NCI-H1436 treated with DMSO at 0.1 percent for 48 hours (cell line): ENCODE results near the gene UBXN1.
"Not testable (repeated sequence)": the region's sequence is repeated elsewhere in the genome, so short reads cannot be mapped to it uniquely, and the experiment has no call there.

ENCODE experiments used
- DNase-seq: peaks from one replicate; lab custom pipeline; 2025; lab: John Stamatoyannopoulos, UW

The UBXN1 gene

DNA sequence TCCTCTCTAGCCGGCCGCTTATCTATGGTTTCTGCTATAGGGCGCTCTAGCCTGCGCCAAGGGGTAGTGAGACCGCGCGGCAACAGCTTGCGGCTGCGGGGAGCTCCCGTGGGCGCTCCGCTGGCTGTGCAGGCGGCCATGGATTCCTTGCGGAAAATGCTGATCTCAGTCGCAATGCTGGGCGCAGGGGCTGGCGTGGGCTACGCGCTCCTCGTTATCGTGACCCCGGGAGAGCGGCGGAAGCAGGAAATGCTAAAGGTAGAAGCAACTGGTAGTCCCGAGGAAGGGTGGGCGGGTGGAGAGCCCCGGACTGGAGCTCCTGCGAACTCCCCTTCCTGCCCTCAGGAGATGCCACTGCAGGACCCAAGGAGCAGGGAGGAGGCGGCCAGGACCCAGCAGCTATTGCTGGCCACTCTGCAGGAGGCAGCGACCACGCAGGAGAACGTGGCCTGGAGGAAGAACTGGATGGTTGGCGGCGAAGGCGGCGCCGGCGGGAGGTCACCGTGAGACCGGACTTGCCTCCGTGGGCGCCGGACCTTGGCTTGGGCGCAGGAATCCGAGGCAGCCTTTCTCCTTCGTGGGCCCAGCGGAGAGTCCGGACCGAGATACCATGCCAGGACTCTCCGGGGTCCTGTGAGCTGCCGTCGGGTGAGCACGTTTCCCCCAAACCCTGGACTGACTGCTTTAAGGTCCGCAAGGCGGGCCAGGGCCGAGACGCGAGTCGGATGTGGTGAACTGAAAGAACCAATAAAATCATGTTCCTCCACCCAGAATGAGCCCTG, 7.1 kb downstream of the UBXN1 start, which contains the start of the genes LBHD1 and UQCC3:
TSS of gene LBHD1 (minus strand) at position 660 of the 782 bp plus-strand sequence. CDS start 2,236 bp downstream, outside the sequence.
TSS of gene UQCC3 (plus strand) at position 66 of the 782 bp plus-strand sequence. CDS start at position 139, 73 bp downstream.
- DNase-seq = no peak

DNA sequence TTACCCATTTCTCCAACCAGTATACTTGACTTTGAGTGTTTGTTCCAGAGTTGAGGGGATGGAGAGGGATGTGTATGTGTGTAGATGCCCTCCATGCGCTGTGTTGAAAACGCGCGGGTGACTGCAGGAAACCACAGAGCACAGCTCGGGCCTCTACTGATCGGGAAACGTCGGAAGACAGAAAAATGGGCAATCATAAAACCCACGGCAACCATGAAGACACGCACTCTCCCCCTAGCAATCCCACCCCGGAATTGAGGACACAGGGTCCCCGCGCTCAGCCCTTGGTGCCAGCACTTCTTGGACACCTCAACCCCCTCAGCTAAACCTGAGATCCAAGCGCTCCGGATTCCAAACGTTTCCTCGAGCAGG, 7.7 kb downstream of the UBXN1 start:
- DNase-seq = no peak

DNA sequence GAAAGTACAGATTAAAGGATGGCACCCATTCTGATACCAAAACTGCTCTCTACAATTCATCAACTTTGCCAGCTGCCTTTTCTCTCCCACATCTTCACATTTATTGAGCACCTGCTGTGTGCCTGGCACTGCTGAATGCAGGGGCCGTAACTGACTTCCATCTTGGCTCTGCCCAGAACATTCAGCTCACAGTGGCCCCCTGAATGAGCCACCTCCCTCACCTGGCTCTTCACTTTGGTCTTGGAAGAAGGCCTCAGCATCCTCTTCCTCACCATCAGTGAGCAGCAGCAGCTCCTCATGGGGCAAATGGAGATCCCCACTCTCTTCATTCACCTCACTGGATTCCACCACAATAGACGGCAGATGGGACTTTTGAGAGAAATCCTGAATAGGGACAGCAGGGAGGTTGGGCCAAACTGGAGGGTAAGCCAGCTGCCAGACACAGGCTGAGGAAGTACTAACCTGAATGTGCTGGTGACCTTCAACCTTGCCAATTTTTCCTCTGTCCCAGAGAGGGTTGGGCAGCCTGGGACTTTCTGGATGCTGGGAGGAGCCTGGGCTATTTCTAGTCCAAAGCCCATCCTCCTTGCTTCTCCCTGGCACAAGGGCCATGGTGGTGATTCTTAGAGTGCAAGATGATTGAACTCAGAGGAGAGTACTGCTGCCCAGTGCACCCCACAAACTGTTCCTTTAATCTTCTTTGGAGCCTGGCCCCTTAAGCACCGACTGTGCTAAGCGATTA, 9.3 kb downstream of the UBXN1 start:
- no peak for DNase-seq

DNA sequence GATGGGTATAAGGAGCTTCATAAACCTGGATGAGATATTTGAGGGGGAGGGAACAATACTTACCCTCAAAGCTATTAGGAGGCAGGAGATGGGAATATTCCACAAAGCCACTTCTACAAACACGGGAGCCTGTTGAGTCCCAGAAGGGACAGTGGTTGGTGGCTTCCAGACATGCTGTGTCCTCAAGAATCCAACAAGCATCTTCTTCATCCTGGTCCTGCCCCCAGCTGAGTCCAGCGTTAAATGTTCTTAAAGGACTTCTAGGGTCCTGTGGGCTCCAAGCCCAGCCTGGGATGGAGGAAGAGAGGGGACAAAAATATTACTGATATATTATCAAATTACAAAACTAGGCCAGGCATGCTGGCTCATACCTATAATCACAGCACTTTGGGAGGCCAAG, 11.4 kb downstream of the UBXN1 start:
- no peak for DNase-seq

DNA sequence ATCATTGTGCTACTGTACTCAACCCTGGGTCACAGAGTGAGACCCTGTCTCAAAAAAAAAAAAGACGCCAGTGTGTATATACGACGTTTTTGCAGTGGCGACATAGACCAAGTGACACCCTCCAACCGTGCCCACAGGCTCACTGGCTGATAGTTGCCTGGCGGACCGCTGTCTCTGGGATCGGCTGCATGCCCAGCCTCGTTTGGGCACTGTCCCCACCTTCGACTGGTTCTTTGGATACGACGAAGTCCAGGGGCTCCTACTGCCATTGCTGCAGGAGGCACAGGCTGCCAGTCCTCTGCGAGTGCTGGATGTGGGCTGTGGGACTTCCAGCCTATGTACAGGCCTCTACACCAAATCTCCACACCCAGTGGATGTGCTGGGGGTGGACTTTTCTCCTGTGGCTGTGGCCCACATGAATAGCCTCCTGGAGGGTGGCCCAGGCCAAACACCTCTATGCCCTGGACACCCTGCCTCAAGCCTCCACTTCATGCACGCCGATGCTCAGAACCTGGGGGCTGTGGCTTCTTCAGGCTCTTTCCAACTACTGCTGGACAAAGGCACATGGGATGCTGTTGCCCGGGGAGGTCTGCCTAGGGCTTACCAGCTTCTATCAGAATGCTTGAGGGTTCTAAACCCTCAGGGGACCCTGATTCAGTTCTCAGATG, 12.5 kb downstream of the UBXN1 start:
- DNase-seq = no peak

DNA sequence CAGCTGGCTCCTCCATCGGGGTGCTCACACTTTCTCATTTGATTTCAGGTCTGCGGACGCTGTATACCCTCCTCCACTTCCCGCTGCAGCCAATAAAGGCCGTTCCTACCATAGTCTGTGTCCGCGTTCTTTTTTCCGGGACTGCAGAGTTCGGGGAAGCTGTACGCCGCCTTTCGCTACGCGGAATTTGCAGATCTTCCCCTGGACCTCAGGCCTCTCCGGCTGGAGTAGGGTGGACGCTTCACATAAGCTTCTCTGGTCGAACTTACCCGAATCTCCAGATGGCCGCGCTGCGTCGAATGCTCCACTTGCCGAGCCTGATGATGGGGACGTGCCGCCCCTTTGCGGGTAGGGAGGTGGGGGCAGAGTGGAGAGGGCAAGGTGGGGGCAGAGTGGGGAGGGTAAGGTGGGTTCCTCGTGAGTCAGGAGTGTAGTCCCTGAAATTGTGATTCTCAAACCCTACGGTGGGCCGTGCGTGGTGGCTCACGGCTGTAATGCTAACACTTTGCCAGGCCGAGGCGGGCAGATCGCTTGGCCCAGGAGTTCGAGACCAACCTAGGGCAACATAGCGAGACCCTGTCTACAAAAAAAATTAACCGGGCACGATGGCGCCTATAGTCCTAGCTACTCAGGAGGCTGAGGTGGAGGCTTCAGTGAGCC, 13.1 kb downstream of the UBXN1 start:
- DNase-seq = no peak

DNA sequence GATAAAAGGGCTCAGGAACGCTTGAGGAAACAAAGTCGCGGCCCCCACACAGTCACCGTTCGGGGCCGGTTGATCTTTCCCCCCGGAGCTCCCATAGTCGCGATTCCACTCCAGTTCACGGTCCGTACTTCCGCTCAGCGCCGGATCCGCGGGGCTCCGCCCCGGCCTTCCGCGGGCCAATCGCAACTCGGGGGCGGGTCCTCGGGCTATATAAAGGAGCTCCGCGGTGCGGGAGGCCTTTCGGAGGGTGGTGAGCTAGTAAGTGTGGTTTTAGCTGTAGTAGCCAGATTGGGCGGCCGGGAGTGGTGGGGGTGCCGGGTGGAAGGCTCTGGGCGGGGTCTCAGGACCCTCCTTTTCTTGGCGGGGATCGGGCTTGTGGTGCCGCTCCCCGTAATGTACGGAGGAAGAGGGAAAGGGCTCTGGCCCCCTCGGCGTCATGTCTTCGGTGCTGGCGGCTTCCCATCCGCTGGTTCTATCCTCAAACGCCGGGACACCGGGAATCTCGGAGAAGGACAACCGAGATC, 13.7 kb downstream of the UBXN1 start, which contains the start of the genes C11orf98 and CSKMT:
TSS of gene C11orf98 (minus strand) at position 136 of the 524 bp plus-strand sequence. CDS start at position 95, 41 bp downstream.
TSS of gene CSKMT (plus strand) at position 238 of the 524 bp plus-strand sequence. CDS start 568 bp downstream, outside the sequence.
- peak; percentile 57 for DNase-seq

DNA sequence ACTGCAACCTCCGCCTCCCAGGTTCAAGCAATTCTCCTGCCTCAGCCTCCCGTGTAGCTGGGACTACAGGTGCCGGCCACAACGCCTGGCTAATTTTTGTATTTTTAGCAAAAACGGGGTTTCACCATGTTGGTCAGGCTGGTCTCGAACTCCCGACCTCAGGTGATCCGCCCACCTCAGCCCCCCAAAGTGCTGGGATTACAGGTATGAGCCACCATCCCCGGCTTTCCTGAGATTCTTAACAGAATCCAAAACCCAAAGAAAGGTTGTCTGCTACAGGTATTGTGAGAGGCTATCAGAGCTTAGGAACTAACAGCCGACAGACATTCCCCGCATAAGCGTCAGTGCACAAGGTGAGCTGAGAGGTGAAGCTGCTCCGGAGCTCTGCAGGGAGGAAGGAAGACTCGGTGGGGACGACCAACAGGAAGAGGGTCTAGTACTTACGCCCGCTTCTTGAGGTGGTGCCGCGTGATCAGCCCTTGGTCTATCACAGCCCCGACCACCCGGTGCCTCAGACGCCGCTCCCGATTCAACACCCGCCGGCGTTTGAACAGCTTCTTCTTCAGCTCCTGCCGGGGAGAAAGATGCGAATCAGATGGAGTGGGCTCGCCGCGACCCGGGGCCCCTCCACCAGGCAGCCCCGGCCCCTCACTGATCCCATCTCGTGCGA, 14.3 kb downstream of the UBXN1 start:
- no peak for DNase-seq

DNA sequence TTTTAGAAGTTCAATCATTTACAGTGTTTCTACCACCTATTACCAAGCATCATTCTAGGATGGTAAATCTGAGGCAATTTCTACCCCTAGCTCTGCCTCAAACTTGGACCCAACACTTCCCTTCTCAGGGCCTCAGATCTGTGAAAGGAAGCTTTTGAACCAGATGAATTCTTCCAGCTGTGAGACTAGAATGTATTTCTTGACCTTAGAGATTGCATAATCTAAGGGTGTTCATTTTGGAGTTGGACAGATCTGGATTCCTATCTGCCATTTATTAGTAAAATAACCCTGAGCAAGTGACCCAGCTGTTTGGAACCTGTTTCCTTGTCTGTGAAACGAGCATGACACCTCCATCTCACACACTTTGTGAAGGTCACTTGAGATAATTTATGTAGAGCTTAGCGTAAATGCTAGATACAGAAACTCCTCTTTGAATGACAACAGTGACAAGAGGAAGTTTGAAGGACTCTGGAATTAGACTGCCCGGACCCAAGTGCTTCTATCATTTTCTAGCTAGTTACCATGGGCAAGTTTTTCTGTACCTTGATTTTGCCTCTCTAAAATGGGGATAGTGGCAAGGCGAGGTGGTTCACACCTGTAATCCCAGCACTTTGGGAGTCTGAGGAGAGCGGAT, 22.0 kb downstream of the UBXN1 start:
- DNase-seq = no peak

DNA sequence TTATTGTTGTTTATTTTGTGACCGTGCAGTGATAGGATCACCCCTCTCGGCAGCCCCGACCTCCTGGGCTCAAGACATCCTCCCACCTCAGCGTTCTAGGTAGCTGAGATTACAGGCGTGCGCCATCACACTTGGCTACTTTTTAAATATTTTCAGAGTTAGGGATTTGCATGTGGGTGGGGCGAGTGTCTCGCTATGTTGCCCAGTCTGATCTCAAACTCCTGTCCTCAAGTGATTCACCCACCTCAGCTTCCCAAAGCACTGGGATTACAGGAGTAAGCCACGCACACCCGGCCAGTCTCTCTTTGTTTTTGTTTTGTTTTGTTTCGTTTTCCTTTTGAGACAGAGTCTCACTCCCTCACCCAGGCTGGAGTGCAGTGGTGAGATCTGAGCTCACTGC, 24.6 kb downstream of the UBXN1 start:
- no peak for DNase-seq

DNA sequence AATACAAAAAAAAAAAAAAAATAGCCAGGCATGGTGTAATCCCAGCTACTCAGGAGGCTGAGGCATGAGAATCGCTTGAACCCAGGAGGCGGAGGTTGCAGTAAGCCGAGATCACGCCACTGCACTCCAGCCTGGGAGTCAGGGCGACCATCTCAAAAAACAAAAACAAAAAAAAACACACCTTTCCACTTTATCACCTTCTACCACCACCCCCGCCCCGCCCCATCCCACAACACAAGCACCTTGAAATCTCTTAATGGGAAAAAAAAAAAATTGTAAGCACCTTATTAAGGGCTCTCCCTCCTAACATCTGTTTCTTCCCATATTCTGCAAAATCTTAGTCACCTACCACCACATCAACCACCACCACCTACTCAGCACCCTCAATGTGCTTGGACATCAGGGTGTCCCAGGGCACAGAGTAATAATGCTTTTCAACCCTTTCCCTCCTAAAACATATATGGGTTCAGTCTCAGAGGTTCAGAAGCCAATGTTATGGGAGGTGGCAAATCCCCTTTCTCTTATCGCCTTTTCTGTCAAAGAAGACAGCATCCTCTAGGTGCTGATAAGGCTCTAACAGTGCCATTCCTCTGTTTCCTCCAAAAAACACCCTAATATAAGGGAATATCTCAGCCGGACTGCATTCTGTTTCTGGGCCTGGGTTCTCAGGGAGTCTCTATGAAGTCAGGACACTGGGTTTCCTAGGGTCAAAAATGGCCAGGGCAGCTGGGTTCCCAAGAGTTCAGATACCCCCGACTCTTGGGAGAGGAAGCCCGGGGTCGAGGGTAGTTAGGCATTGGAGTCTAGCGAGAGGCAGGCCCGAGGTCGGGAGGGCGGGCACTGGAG, 26.5 kb downstream of the UBXN1 start:
- DNase-seq = no peak

DNA sequence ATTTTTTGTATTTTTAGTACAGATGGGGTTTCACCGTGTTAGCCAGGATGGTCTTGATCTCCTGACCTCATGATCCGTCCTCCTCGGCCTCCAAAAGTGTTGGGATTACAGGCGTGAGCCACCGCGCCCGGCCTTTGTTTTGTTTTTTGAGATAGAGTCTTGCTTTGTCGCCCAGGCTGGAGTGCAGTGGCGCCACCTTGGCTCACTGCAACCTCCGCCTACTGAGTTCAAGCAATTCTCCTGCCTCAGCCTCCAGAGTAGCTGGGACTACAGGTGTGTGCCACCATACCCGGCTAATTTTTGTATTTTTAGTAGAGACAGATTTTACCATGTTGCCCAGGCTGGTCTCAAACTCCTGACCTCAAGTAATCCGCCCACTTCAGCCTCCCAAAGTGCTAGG, 28.6 kb downstream of the UBXN1 start:
- DNase-seq = not testable (repeated sequence)

DNA sequence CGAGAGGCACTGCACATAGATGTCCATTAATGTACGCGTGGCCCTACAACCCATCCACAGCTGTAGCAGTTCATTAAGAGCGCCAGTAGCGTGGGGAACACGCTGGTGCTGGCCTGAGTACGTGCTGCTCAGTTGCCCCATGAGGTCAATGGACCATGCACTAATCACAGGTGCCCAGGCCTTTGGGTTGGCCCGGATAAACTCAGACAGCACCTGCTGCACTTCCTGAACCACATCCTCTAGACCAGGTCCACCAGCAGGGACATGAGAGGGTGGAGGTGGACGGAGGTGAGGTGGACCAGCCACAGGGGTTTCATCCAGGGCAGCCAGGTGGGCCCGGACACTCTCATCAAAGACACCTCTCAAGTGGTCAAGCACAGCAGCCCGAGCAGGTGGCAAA, 29.4 kb downstream of the UBXN1 start:
- DNase-seq = no peak

DNA sequence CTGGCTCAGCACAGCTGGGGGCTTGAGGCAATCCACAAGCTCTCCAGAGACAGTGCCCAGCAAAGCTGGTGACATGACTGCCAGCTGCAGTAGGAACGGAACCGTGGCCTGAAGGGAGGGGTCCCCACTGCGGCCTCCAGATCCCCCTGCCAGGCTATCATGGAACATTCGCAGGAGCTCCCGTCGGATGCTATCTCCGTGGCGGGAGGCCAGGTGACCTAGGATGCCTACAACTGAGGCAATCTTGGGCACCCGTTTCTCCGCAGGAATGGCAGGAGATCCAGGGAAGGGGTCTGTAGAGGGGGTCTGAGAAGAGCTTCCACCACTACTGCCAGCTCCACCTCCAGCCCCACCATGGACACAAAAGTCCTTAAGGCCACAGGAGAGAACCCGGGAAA, 29.9 kb downstream of the UBXN1 start:
- DNase-seq = no peak

DNA sequence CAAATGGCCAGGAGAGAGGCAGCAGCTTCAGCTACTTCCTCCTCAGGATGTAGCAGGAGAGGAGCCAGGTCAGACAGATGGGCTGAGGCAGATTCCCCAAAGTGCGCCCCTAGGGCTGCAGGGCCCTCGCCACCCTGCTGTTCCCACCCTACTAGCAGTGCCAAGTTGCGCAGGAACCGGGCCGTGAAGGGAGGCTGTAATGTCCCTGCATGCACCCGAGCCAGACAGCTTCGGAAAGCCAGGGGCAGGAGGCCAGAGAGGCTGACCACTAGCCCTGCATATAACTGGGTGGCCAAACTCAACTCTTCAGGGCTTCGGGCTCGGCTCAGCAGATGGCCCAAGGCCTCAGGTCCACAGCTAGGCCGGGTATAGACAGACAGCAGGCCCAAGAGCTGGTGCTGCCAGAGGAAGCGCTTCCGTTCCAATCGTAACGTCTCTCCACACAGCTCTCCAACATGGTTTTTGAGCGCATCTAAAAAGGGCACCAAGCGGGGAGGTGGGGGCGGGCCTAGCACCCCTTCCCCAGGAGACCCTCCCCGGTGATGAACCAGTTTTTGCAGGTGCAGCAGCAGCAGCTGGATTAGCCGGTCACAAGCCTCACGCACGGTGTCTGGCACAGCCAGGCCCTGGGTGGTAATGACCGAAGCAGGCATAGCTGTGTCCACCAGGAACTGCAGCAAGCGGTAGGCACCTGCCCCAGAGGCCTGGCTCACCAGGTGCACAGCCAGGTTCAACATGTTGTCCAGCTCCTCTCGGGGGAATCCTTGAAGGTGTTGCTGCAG, 30.5 kb downstream of the UBXN1 start:
- DNase-seq = no peak

DNA sequence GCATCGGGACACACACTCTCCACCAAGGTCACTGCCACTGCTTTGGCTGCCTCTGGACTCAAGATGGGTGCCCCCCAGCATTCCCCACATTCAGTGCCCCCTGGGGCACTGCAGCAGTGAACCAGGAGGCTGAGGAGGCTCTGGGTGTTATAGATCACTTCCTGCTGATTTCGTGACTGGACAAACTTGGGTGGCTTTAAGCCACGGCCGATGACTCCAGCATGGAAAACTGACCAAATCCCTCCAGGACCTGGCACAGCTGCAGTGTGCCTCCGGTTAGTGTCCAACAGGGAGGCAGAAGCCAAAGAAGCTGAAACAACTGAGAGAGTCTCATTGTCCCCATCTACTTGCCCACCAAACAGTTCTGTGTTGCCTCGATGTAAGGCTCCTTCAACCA, 31.3 kb downstream of the UBXN1 start:
- DNase-seq = no peak

DNA sequence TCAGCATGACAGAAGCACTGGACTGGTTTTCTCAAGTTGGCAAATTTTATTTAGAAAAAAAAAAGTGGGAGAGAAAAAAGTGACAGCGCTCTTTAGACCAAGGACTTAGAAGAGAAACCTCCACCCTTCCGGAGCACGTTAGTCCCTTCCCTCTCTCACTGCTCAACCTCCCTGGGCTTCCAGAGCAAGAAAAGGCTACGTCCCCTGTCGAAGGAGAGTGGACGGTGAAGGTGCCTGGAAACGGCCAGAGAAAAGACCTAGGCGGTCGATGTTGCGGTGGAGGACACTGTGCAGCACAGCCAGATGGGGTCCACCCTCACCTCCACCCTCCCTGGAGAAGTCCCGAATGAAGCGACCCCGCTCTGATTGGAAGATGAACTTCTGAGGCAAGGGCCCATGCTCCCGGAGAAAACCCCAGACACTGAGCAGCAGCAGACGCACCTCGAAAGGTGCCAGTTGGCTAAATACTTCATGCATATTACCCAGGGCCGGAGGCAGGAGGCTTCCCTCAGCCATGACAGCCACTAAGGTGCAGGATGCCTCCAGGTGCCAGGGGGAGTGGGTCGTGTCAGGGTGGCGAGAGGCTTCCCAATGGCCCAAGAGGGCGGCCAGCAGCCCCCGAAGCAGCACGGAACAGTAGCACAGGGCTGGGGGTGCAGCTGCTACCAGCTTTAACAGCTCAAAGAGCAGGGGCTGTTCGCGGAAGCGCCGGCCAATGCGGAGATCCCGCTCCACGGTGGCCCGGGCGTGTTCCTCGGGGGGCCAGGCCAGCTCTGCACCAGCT, 31.9 kb downstream of the UBXN1 start:
- no peak for DNase-seq
